ENCODE results near the gene TMTC2.
A peak's percentile ranks its signal among the peaks of the same experiment; 100 is the strongest.
"Not testable (repeated sequence)": the region's sequence is repeated elsewhere in the genome, so short reads cannot be mapped to it uniquely, and the experiment has no call there.

Gene TMTC2

GRCh38 chr12:82832981-82833380 lies 146.3 kb downstream of the TMTC2 start:
- Histone ChIP-seq H3K27ac (ENCODE audit: low read length) (no peak overlapping the region), H3K9me3 (ENCODE audit: insufficient read depth, low read depth, low read length) (no peaks in the 10 kb centered on the region), H3K4me3 (ENCODE audit: low read length) (no peak overlapping the region), H3K9ac (ENCODE audit: low read depth, low read length) (no peak overlapping the region), H3K27me3 (ENCODE audit: insufficient read depth, low read length) (no peaks in the 10 kb centered on the region), H3K36me3 (ENCODE audit: insufficient read depth, low read depth, low read length) (no peaks in the 10 kb centered on the region), H3K4me1 (ENCODE audit: insufficient read depth, low read length) (no peaks in the 10 kb centered on the region)

GRCh38 chr12:82833481-82833880 lies 146.8 kb downstream of the TMTC2 start:
- Histone ChIP-seq H3K36me3 (ENCODE audit: insufficient read depth, low read depth, low read length) (no peaks in the 10 kb centered on the region), H3K4me3 (ENCODE audit: low read length) (no peak overlapping the region), H3K27me3 (ENCODE audit: insufficient read depth, low read length) (no peaks in the 10 kb centered on the region), H3K4me1 (ENCODE audit: insufficient read depth, low read length) (no peaks in the 10 kb centered on the region), H3K9me3 (ENCODE audit: insufficient read depth, low read depth, low read length) (no peaks in the 10 kb centered on the region), H3K9ac (ENCODE audit: low read depth, low read length) (no peak overlapping the region), H3K27ac (ENCODE audit: low read length) (no peak overlapping the region)

- H3K9me3 ChIP-seq (ENCODE audit: insufficient read depth, low read depth, low read length): no peaks in the 10 kb centered on the region
- H3K27ac ChIP-seq (ENCODE audit: low read length): no peak overlapping the region
- H3K27me3 ChIP-seq (ENCODE audit: insufficient read depth, low read length): no peaks in the 10 kb centered on the region
- no peaks in the 10 kb centered on the region for H3K36me3 ChIP-seq (ENCODE audit: insufficient read depth, low read depth, low read length)
- H3K4me1 ChIP-seq (ENCODE audit: insufficient read depth, low read length): no peaks in the 10 kb centered on the region
- no peak overlapping the region for H3K4me3 ChIP-seq (ENCODE audit: low read length)
- H3K9ac ChIP-seq (ENCODE audit: low read depth, low read length): no peak overlapping the region
Observed at GRCh38 chr12:82835217-82835616, 148.5 kb downstream of the TMTC2 start.

GRCh38 chr12:82838131-82838551 lies 151.4 kb downstream of the TMTC2 start:
- Histone ChIP-seq H3K9me3 (ENCODE audit: insufficient read depth, low read depth, low read length) (no peaks in the 10 kb centered on the region), H3K4me1 (ENCODE audit: insufficient read depth, low read length) (no peaks in the 10 kb centered on the region), H3K27ac (ENCODE audit: low read length) (no peak overlapping the region), H3K4me3 (ENCODE audit: low read length) (no peak overlapping the region), H3K36me3 (ENCODE audit: insufficient read depth, low read depth, low read length) (no peaks in the 10 kb centered on the region), H3K27me3 (ENCODE audit: insufficient read depth, low read length) (no peaks in the 10 kb centered on the region), H3K9ac (ENCODE audit: low read depth, low read length) (no peak overlapping the region)

- no peak overlapping the region for H3K27ac ChIP-seq (ENCODE audit: low read length)
- no peaks in the 10 kb centered on the region for H3K36me3 ChIP-seq (ENCODE audit: insufficient read depth, low read depth, low read length)
- no peak overlapping the region for H3K9ac ChIP-seq (ENCODE audit: low read depth, low read length)
- no peaks in the 10 kb centered on the region for H3K9me3 ChIP-seq (ENCODE audit: insufficient read depth, low read depth, low read length)
- H3K4me1 ChIP-seq (ENCODE audit: insufficient read depth, low read length): no peaks in the 10 kb centered on the region
- H3K4me3 ChIP-seq (ENCODE audit: low read length): no peak overlapping the region
- no peaks in the 10 kb centered on the region for H3K27me3 ChIP-seq (ENCODE audit: insufficient read depth, low read length)
Observed at GRCh38 chr12:82838827-82839226, 152.1 kb downstream of the TMTC2 start.

- no peak overlapping the region for H3K4me3 ChIP-seq (ENCODE audit: low read length)
- H3K4me1 ChIP-seq (ENCODE audit: insufficient read depth, low read length): no peaks in the 10 kb centered on the region
- no peaks in the 10 kb centered on the region for H3K27me3 ChIP-seq (ENCODE audit: insufficient read depth, low read length)
- H3K9ac ChIP-seq (ENCODE audit: low read depth, low read length): no peak overlapping the region
- no peaks in the 10 kb centered on the region for H3K9me3 ChIP-seq (ENCODE audit: insufficient read depth, low read depth, low read length)
- no peaks in the 10 kb centered on the region for H3K36me3 ChIP-seq (ENCODE audit: insufficient read depth, low read depth, low read length)
- H3K27ac ChIP-seq (ENCODE audit: low read length): no peak overlapping the region
Observed at GRCh38 chr12:82839796-82840195, 153.1 kb downstream of the TMTC2 start.

- H3K27me3 ChIP-seq (ENCODE audit: insufficient read depth, low read length): no peaks in the 10 kb centered on the region
- H3K9me3 ChIP-seq (ENCODE audit: insufficient read depth, low read depth, low read length): no peaks in the 10 kb centered on the region
- H3K36me3 ChIP-seq (ENCODE audit: insufficient read depth, low read depth, low read length): no peaks in the 10 kb centered on the region
- H3K4me3 ChIP-seq (ENCODE audit: low read length): no peak overlapping the region
- H3K27ac ChIP-seq (ENCODE audit: low read length): no peak overlapping the region
- no peaks in the 10 kb centered on the region for H3K4me1 ChIP-seq (ENCODE audit: insufficient read depth, low read length)
- H3K9ac ChIP-seq (ENCODE audit: low read depth, low read length): no peak overlapping the region
Observed at GRCh38 chr12:82841487-82841904, 154.8 kb downstream of the TMTC2 start.

GRCh38 chr12:82842480-82842879 lies 155.8 kb downstream of the TMTC2 start:
- Histone ChIP-seq H3K4me1 (ENCODE audit: insufficient read depth, low read length) (no peaks in the 10 kb centered on the region), H3K27me3 (ENCODE audit: insufficient read depth, low read length) (no peaks in the 10 kb centered on the region), H3K9me3 (ENCODE audit: insufficient read depth, low read depth, low read length) (no peaks in the 10 kb centered on the region)

GRCh38 chr12:82845076-82845475 lies 158.4 kb downstream of the TMTC2 start:
- not testable (repeated sequence) for H3K4me3 ChIP-seq (ENCODE audit: low read length); H3K9ac ChIP-seq (ENCODE audit: low read depth, low read length); H3K27ac ChIP-seq (ENCODE audit: low read length); H3K36me3 ChIP-seq (ENCODE audit: insufficient read depth, low read depth, low read length); H3K27me3 ChIP-seq (ENCODE audit: insufficient read depth, low read length); H3K9me3 ChIP-seq (ENCODE audit: insufficient read depth, low read depth, low read length)
- H3K4me1 ChIP-seq (ENCODE audit: insufficient read depth, low read length): peaks cover 19% of the 10 kb centered on the region

More at GRCh38 chr12:82842480-82842879, 155.8 kb downstream of the TMTC2 start:
- H3K27ac ChIP-seq (ENCODE audit: low read length): no peak overlapping the region
- H3K36me3 ChIP-seq (ENCODE audit: insufficient read depth, low read depth, low read length): no peaks in the 10 kb centered on the region
- no peak overlapping the region for H3K4me3 ChIP-seq (ENCODE audit: low read length)
- H3K9ac ChIP-seq (ENCODE audit: low read depth, low read length): no peak overlapping the region

GRCh38 chr12:82848845-82849244 lies 162.1 kb downstream of the TMTC2 start:
- Histone ChIP-seq H3K4me1 (ENCODE audit: insufficient read depth, low read length) (peaks cover 23% of the 10 kb centered on the region), H3K9ac (ENCODE audit: low read depth, low read length) (0 out of 2 replicates have a peak overlapping the region, but pooled peaks have one; percentile 12), H3K9me3 (ENCODE audit: insufficient read depth, low read depth, low read length) (no peaks in the 10 kb centered on the region), H3K4me3 (ENCODE audit: low read length) (no peak overlapping the region), H3K27me3 (ENCODE audit: insufficient read depth, low read length) (no peaks in the 10 kb centered on the region), H3K36me3 (ENCODE audit: insufficient read depth, low read depth, low read length) (no peaks in the 10 kb centered on the region), H3K27ac (ENCODE audit: low read length) (no peak overlapping the region)

- Histone ChIP-seq H3K36me3 (ENCODE audit: insufficient read depth, low read depth, low read length) (no peaks in the 10 kb centered on the region), H3K4me1 (ENCODE audit: insufficient read depth, low read length) (peaks cover 34% of the 10 kb centered on the region), H3K9me3 (ENCODE audit: insufficient read depth, low read depth, low read length) (no peaks in the 10 kb centered on the region), H3K9ac (ENCODE audit: low read depth, low read length) (no peak overlapping the region), H3K4me3 (ENCODE audit: low read length) (no peak overlapping the region), H3K27ac (ENCODE audit: low read length) (no peak overlapping the region), H3K27me3 (ENCODE audit: insufficient read depth, low read length) (no peaks in the 10 kb centered on the region)
Observed at GRCh38 chr12:82852529-82852928, 165.8 kb downstream of the TMTC2 start.

GRCh38 chr12:82855872-82856271 lies 169.2 kb downstream of the TMTC2 start:
- no peak overlapping the region for H3K4me3 ChIP-seq (ENCODE audit: low read length)
- H3K4me1 ChIP-seq (ENCODE audit: insufficient read depth, low read length): peaks cover 18% of the 10 kb centered on the region
- H3K9me3 ChIP-seq (ENCODE audit: insufficient read depth, low read depth, low read length): no peaks in the 10 kb centered on the region
- H3K36me3 ChIP-seq (ENCODE audit: insufficient read depth, low read depth, low read length): no peaks in the 10 kb centered on the region
- no peak overlapping the region for H3K9ac ChIP-seq (ENCODE audit: low read depth, low read length)
- H3K27me3 ChIP-seq (ENCODE audit: insufficient read depth, low read length): no peaks in the 10 kb centered on the region
- H3K27ac ChIP-seq (ENCODE audit: low read length): no peak overlapping the region

- no peak overlapping the region for H3K4me3 ChIP-seq (ENCODE audit: low read length)
- H3K27me3 ChIP-seq (ENCODE audit: insufficient read depth, low read length): no peaks in the 10 kb centered on the region
- H3K9me3 ChIP-seq (ENCODE audit: insufficient read depth, low read depth, low read length): no peaks in the 10 kb centered on the region
- no peak overlapping the region for H3K9ac ChIP-seq (ENCODE audit: low read depth, low read length)
- H3K27ac ChIP-seq (ENCODE audit: low read length): no peak overlapping the region
- no peaks in the 10 kb centered on the region for H3K36me3 ChIP-seq (ENCODE audit: insufficient read depth, low read depth, low read length)
- H3K4me1 ChIP-seq (ENCODE audit: insufficient read depth, low read length): peaks cover 18% of the 10 kb centered on the region
Observed at GRCh38 chr12:82857276-82857675, 170.6 kb downstream of the TMTC2 start.

All from iPS-20b (cell line).